Measurements from ENCODE around the gene SECISBP2. TPM values are rescaled to one million over a fixed set of nuclear protein-coding genes. Genes with fewer than 3 reads are reported as not detected.

SECISBP2 gene
- total and polyA plus RNA-seq, 2 of the 13 experiments (the other 11 are each of a cell fraction or from before 2014, with no cell fraction given) = 32.4 to 38.0 TPM

GRCh38 chr9:89310475-89311345 lies 7.6 kb upstream of the SECISBP2 start, which contains the start of gene CKS2 (continued):
- TF ChIP-seq, protein P1, sequence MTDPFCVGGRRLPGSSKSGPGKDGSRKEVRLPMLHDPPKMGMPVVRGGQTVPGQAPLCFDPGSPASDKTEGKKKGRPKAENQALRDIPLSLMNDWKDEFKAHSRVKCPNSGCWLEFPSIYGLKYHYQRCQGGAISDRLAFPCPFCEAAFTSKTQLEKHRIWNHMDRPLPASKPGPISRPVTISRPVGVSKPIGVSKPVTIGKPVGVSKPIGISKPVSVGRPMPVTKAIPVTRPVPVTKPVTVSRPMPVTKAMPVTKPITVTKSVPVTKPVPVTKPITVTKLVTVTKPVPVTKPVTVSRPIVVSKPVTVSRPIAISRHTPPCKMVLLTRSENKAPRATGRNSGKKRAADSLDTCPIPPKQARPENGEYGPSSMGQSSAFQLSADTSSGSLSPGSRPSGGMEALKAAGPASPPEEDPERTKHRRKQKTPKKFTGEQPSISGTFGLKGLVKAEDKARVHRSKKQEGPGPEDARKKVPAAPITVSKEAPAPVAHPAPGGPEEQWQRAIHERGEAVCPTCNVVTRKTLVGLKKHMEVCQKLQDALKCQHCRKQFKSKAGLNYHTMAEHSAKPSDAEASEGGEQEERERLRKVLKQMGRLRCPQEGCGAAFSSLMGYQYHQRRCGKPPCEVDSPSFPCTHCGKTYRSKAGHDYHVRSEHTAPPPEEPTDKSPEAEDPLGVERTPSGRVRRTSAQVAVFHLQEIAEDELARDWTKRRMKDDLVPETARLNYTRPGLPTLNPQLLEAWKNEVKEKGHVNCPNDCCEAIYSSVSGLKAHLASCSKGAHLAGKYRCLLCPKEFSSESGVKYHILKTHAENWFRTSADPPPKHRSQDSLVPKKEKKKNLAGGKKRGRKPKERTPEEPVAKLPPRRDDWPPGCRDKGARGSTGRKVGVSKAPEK (CRISPR knock-in tag; IDR thresholded peaks at IDR 0.05; ENCODE audit: borderline replicate concordance) = no peak
- TF ChIP-seq, protein P2, sequence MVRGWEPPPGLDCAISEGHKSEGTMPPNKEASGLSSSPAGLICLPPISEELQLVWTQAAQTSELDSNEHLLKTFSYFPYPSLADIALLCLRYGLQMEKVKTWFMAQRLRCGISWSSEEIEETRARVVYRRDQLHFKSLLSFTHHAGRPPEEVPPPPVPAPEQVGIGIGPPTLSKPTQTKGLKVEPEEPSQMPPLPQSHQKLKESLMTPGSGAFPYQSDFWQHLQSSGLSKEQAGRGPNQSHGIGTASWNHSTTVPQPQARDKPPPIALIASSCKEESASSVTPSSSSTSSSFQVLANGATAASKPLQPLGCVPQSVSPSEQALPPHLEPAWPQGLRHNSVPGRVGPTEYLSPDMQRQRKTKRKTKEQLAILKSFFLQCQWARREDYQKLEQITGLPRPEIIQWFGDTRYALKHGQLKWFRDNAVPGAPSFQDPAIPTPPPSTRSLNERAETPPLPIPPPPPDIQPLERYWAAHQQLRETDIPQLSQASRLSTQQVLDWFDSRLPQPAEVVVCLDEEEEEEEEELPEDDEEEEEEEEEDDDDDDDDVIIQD (CRISPR knock-in tag; IDR thresholded peaks at IDR 0.05; ENCODE audit: low read depth) = peak; percentile 51; the same call in 1 of the 2 replicates
- TF ChIP-seq RARA (CRISPR knock-in tag; IDR thresholded peaks at IDR 0.05) = peak; percentile 14; the same call in 1 of the 2 replicates
- 0 out of 2 replicates have a peak, but pooled peaks have one; percentile 61 for TF ChIP-seq NCOA1 (CRISPR knock-in tag; IDR thresholded peaks at IDR 0.05)
- TF ChIP-seq MYNN (CRISPR knock-in tag; IDR thresholded peaks at IDR 0.05; ENCODE audit: low read depth) = no peak
- no peak for TF ChIP-seq ZNF850 (CRISPR knock-in tag; conservative IDR thresholded peaks at IDR 0.05)
- peak; percentile 14; the same call in 1 of the 2 replicates for TF ChIP-seq ZNF160 (CRISPR knock-in tag; IDR thresholded peaks at IDR 0.05)
- peak; percentile 55; the same call in 1 of the 2 replicates for TF ChIP-seq ZNF235 (CRISPR knock-in tag; IDR thresholded peaks at IDR 0.05; ENCODE audit: borderline replicate concordance)
- TF ChIP-seq RBAK (CRISPR knock-in tag; IDR thresholded peaks at IDR 0.05) = no peak
- TF ChIP-seq, protein P3, sequence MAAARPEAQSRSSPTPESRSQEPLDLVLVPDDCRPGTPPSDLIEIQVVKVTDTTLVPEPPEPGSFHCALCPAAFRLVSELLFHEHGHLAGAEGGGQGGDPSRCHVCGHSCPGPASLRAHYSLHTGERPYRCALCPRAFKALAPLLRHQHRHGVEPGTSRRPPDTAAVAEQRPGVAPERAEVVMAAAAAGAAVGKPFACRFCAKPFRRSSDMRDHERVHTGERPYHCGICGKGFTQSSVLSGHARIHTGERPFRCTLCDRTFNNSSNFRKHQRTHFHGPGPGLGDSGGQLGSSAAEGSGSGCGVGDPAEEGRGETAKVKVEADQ (CRISPR knock-in tag; IDR thresholded peaks at IDR 0.05; ENCODE audit: borderline replicate concordance) = peak; percentile 97
- TF ChIP-seq IRX3 (CRISPR knock-in tag; IDR thresholded peaks at IDR 0.05; ENCODE audit: borderline replicate concordance, low read depth) = no peak
- TF ChIP-seq ZNF205 (CRISPR knock-in tag; IDR thresholded peaks at IDR 0.05) = peak; percentile 71
- TF ChIP-seq TOPORS (CRISPR knock-in tag; IDR thresholded peaks at IDR 0.05) = 0 out of 2 replicates have a peak, but pooled peaks have one; percentile 85
- TF ChIP-seq ZNF607 (CRISPR knock-in tag; IDR thresholded peaks at IDR 0.05; ENCODE audit: borderline replicate concordance) = peak; percentile 85
- TF ChIP-seq, protein P4, sequence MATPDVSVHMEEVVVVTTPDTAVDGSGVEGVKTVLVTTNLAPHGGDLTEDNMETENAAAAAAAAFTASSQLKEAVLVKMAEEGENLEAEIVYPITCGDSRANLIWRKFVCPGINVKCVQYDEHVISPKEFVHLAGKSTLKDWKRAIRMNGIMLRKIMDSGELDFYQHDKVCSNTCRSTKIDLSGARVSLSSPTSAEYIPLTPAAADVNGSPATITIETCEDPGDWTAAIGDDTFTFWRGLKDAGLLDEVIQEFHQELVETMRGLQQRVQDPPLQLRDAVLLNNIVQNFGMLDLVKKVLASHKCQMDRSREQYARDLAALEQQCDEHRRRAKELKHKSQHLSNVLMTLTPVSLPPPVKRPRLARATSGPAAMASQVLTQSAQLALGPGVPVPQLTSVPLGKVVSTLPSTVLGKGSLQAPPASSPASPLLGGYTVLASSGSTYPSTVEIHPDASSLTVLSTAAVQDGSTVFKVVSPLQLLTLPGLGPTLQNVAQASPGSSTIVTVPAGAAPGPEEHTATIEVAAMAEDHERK (CRISPR knock-in tag; IDR thresholded peaks at IDR 0.05; ENCODE audit: low read depth) = no peak
- no peak for TF ChIP-seq DNMT3B (CRISPR knock-in tag; conservative IDR thresholded peaks at IDR 0.05)
- no peak; the same call in 1 of the 2 replicates for TF ChIP-seq ZMAT3 (CRISPR knock-in tag; conservative IDR thresholded peaks at IDR 0.05)
- no peak for TF ChIP-seq TCF7L2 (IDR thresholded peaks at IDR 0.05; ENCODE audit: low read depth, low read length)
- no peak for TF ChIP-seq GTF2F1 (IDR thresholded peaks at IDR 0.05; ENCODE audit: low read length)
- peak; percentile 88 for TF ChIP-seq THAP11 (CRISPR knock-in tag; IDR thresholded peaks at IDR 0.05)
